CD4-positive, alpha-beta T cell (primary cell): Measurements from ENCODE around the gene CNDP2. TPM values are rescaled to one million over a fixed set of nuclear protein-coding genes. Genes with fewer than 3 reads are reported as not detected.

Experiments used
- ATAC-seq: fragments of 200-7000 bp; cut with Tn5 transposase; one replicate; pipeline ENCODE4 v1.10.0; 2022; ENCODE audit warnings: mild to moderate bottlenecking; ENCODE audit not compliant: poor library complexity
- CTCF ChIA-PET: fragments of 350-600 bp; sonication (Branson Sonifier 250); formaldehyde crosslinking; loops from one replicate; lab custom pipeline; 2021; ENCODE audit warnings: antibody characterized with exemption, inconsistent platforms; lab: Charles Lee
- POLR2A ChIA-PET: fragments of 350-600 bp; sonication (Branson Sonifier 250); formaldehyde crosslinking; loops from one replicate; lab custom pipeline; 2021; ENCODE audit warnings: antibody characterized with exemption, inconsistent platforms; lab: Charles Lee
- DNase-seq, 14 experiments: peaks; one replicate each; pipeline ENCODE4 v3.0.0-alpha.2; 2013 to 2020; ENCODE audit warnings: mixed read lengths in 2 of 14
- H3K27ac ChIP-seq, 2 donors: one replicate each; pipeline versions ENCODE4 v1.5.1 to v1.7.0; 2013; ENCODE audit warnings: low read length in 2 of 2, low read depth in 1 of 2, mild to moderate bottlenecking in 1 of 2
- H3K27me3 ChIP-seq, 2 experiments: 1 replicate in 1 of 2; 2 replicates in 1 of 2; pipeline versions ENCODE4 v1.6.1 to v1.7.0; 2013; ENCODE audit warnings: low read length in 2 of 2, control low read depth in 1 of 2, mild to moderate bottlenecking in 1 of 2, moderate library complexity in 1 of 2; ENCODE audit not compliant: insufficient read depth in 2 of 2, control insufficient read depth in 1 of 2
- H3K36me3 ChIP-seq: one replicate; pipeline ENCODE4 v1.6.1; 2013; ENCODE audit warnings: low read length, control low read depth; ENCODE audit not compliant: insufficient read depth
- H3K4me1 ChIP-seq: one replicate; pipeline ENCODE4 v1.6.1; 2013; ENCODE audit warnings: low read length, control low read depth; ENCODE audit not compliant: insufficient read depth
- H3K4me3 ChIP-seq: one replicate; pipeline ENCODE4 v1.5.1; 2013; ENCODE audit warnings: mild to moderate bottlenecking, low read length, moderate library complexity
- H3K9me3 ChIP-seq, 2 experiments: 1 replicate in 1 of 2; 2 replicates in 1 of 2; pipeline versions ENCODE4 v1.6.1 to v1.7.0; 2013; ENCODE audit warnings: low read length in 2 of 2, mild to moderate bottlenecking in 2 of 2, control low read depth in 1 of 2, moderate library complexity in 1 of 2; ENCODE audit not compliant: control insufficient read depth in 1 of 2, insufficient read depth in 1 of 2
- H3K27ac Mint-ChIP-seq: one replicate; pipeline ENCODE4 v1.8.0; 2020; ENCODE audit warnings: mixed read lengths
- H3K27me3 Mint-ChIP-seq: one replicate; pipeline ENCODE4 v1.8.0; 2021; ENCODE audit warnings: mixed read lengths
- H3K36me3 Mint-ChIP-seq: one replicate; pipeline ENCODE4 v1.8.0; 2021; ENCODE audit warnings: low read depth, mixed read lengths
- H3K4me1 Mint-ChIP-seq: one replicate; pipeline ENCODE4 v1.8.0; 2021; ENCODE audit warnings: low read depth, mixed read lengths
- H3K4me3 Mint-ChIP-seq: one replicate; pipeline ENCODE4 v1.8.0; 2020; ENCODE audit warnings: mild to moderate bottlenecking, mixed read lengths
- H3K9me3 Mint-ChIP-seq: one replicate; pipeline ENCODE4 v1.8.0; 2020; ENCODE audit warnings: mixed read lengths
- CTCF ChIP-seq: fragments of 200-600 bp; IDR thresholded peaks from one replicate; pipeline ENCODE4 v1.8.0; 2022; ENCODE audit warnings: antibody characterized with exemption, mild to moderate bottlenecking
- intact Hi-C, 2 experiments: fragments of 100-400 bp; cut with DNase I in 1 of 2; cut with micrococcal nuclease in 1 of 2; formaldehyde crosslinking; loops; one replicate each; pipeline versions ENCODE4 v1.15.1 to v1.9.0; 2023 to 2025; cut with DNase I, micrococcal nuclease
- total RNA-seq, 174 experiments: library from RNA in 2 of 174; stranded (reverse) in 2 of 174; gene quantifications; one replicate each; pipeline ENCODE4 v1.2.3 and lab custom pipeline; 2021 to 2026

Gene CNDP2
- total RNA-seq, 2 experiments from 2014 or later = 75.5 to 75.7 TPM

- TF ChIP-seq CTCF = no peak
- CTCF ChIA-PET = no interaction called here
- Mint-ChIP-seq H3K4me1 (peaks cover 44% of the 10 kb centered on the region), H3K27me3 (no peaks in the 10 kb centered on the region), H3K4me3 (peak overlapping the region; percentile 38), H3K36me3 (peaks cover 76% of the 10 kb centered on the region), H3K9me3 (no peaks in the 10 kb centered on the region), H3K27ac (peak overlapping the region; percentile 97)
- H3K9me3 ChIP-seq = no peaks in the 10 kb centered on the region
- H3K27me3 ChIP-seq = no peaks in the 10 kb centered on the region
- no peak for DNase-seq
- POLR2A ChIA-PET = no interaction called here
- H3K36me3 ChIP-seq = peaks cover 48% of the 10 kb centered on the region
- H3K27ac ChIP-seq = no peak overlapping the region
- H3K4me3 ChIP-seq = no peak overlapping the region
- intact Hi-C loops = loop anchor here in 1 of 2 experiments (2.0 kb wide), 1 partner anchor 355 kb away; the partner anchor contains the start of gene FBXO15
- ATAC-seq = no peak
- peaks cover 40% of the 10 kb centered on the region for H3K4me1 ChIP-seq
These were observed 5.2 kb downstream of the CNDP2 start for GRCh38 chr18:74501386-74501785.

GRCh38 chr18:74503137-74503536 is 7.0 kb downstream of the CNDP2 start:
- CTCF ChIA-PET = interaction anchor here (1.0 kb wide), 1 partner anchor 150 kb away, joined by 3 read pairs; no protein-coding TSS in a partner anchor
- H3K27ac Mint-ChIP-seq = peak overlapping the region; percentile 47
- POLR2A ChIA-PET = no interaction called here

GRCh38 chr18:74505776-74506175 is 9.6 kb downstream of the CNDP2 start:
- H3K4me3 ChIP-seq = no peak overlapping the region
- Mint-ChIP-seq H3K9me3 (no peaks in the 10 kb centered on the region), H3K36me3 (peaks cover 89% of the 10 kb centered on the region), H3K4me1 (peaks cover 5% of the 10 kb centered on the region), H3K4me3 (no peak overlapping the region), H3K27ac (no peak overlapping the region), H3K27me3 (no peaks in the 10 kb centered on the region)
- peaks cover 91% of the 10 kb centered on the region for H3K36me3 ChIP-seq
- no peak for DNase-seq
- intact Hi-C loops = no loop called here
- no peak for TF ChIP-seq CTCF
- H3K4me1 ChIP-seq = peaks cover 6% of the 10 kb centered on the region
- ATAC-seq = no peak
- CTCF ChIA-PET = interaction anchor here (2.0 kb wide), 1 partner anchor 12 kb away, joined by 10 read pairs; no protein-coding TSS in a partner anchor
- H3K27ac ChIP-seq = no peak overlapping the region
- POLR2A ChIA-PET = no interaction called here
- H3K9me3 ChIP-seq = no peaks in the 10 kb centered on the region
- H3K27me3 ChIP-seq = no peaks in the 10 kb centered on the region

More at GRCh38 chr18:74503137-74503536, 7.0 kb downstream of the CNDP2 start:
- Histone ChIP-seq H3K36me3 (peaks cover 65% of the 10 kb centered on the region), H3K27me3 (no peaks in the 10 kb centered on the region), H3K4me3 (no peak overlapping the region), H3K27ac (no peak overlapping the region), H3K4me1 (peaks cover 24% of the 10 kb centered on the region), H3K9me3 (no peaks in the 10 kb centered on the region)
- Mint-ChIP-seq H3K36me3 (peaks cover 81% of the 10 kb centered on the region), H3K4me3 (no peak overlapping the region), H3K4me1 (peaks cover 30% of the 10 kb centered on the region), H3K27me3 (no peaks in the 10 kb centered on the region), H3K9me3 (no peaks in the 10 kb centered on the region)
- TF ChIP-seq CTCF = no peak
- ATAC-seq (no peak), DNase-seq (no peak)
- intact Hi-C loops = no loop called here
